Measurements from ENCODE around the gene ABCC6.
"Not testable (repeated sequence)": the region's sequence is repeated elsewhere in the genome, so short reads cannot be mapped to it uniquely, and the experiment has no call there.

- TF ChIP-seq CTCF, POLR2A, EP300 (IDR thresholded peaks at IDR 0.05): not testable (repeated sequence)
Measured at GRCh38 chr16:16190966-16191365, 32.3 kb downstream of the ABCC6 start.

Measured in ovary (tissue), 3 donors.